ENCODE measurements around the gene GGA1.

The GGA1 gene

GRCh38 chr22:37611207-37611606, 2.6 kb downstream of the GGA1 start:
- no peak overlapping the region for H2AFZ ChIP-seq (ENCODE audit: low read length, unreplicated experiment)
- H3K27me3 ChIP-seq (ENCODE audit: insufficient read depth, low read length), result no peaks in the 10 kb centered on the region
- no peak overlapping the region for H3K4me3 ChIP-seq (ENCODE audit: low read depth, low read length)
- no peak overlapping the region for H3K27ac ChIP-seq (ENCODE audit: low read depth, low read length)
- H3K4me1 ChIP-seq (ENCODE audit: control insufficient read depth, insufficient read depth, low read length, unreplicated experiment), result no peaks in the 10 kb centered on the region
- H3K79me2 ChIP-seq (ENCODE audit: control insufficient read depth, insufficient read depth, low read length, unreplicated experiment), result peaks cover 12% of the 10 kb centered on the region
- no peaks in the 10 kb centered on the region for H3K36me3 ChIP-seq (ENCODE audit: insufficient read depth, low read length)

GRCh38 chr22:37616201-37617083, 7.8 kb downstream of the GGA1 start:
- no peaks in the 10 kb centered on the region for H3K4me1 ChIP-seq (ENCODE audit: control insufficient read depth, insufficient read depth, low read length, unreplicated experiment)
- no peak overlapping the region for H2AFZ ChIP-seq (ENCODE audit: low read length, unreplicated experiment)
- H3K79me2 ChIP-seq (ENCODE audit: control insufficient read depth, insufficient read depth, low read length, unreplicated experiment), result peaks cover 1% of the 10 kb centered on the region
- H3K4me3 ChIP-seq (ENCODE audit: low read depth, low read length), result no peak overlapping the region
- no peaks in the 10 kb centered on the region for H3K36me3 ChIP-seq (ENCODE audit: insufficient read depth, low read length)
- H3K27ac ChIP-seq (ENCODE audit: low read depth, low read length), result no peak overlapping the region
- H3K27me3 ChIP-seq (ENCODE audit: insufficient read depth, low read length), result no peaks in the 10 kb centered on the region

DNA sequence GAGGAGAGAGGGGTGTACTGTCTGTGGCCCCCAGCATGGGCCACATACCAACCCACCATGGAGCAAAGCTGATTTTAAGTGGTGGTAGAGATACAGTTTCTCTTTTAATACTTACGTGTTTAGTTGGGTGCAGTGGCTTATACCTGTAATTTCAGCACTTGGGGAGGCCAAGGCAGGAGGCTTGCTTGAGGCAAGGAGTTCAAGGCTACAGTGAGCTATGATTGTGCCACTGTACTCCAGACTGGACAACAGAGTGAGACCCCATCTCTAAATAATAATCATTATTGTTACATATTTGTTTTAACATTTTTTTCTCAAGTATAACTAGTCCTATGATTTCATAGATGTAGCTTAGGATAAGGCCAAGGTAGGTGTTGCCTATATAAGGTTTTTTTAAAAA, 8.8 kb downstream of the GGA1 start:
- H3K4me3 ChIP-seq (ENCODE audit: low read depth, low read length), result no peak overlapping the region
- H3K27me3 ChIP-seq (ENCODE audit: insufficient read depth, low read length), result no peaks in the 10 kb centered on the region
- no peaks in the 10 kb centered on the region for H3K4me1 ChIP-seq (ENCODE audit: control insufficient read depth, insufficient read depth, low read length, unreplicated experiment)
- H3K36me3 ChIP-seq (ENCODE audit: insufficient read depth, low read length), result no peaks in the 10 kb centered on the region
- no peak overlapping the region for H2AFZ ChIP-seq (ENCODE audit: low read length, unreplicated experiment)
- no peak overlapping the region for H3K27ac ChIP-seq (ENCODE audit: low read depth, low read length)
- no peaks in the 10 kb centered on the region for H3K79me2 ChIP-seq (ENCODE audit: control insufficient read depth, insufficient read depth, low read length, unreplicated experiment)

DNA sequence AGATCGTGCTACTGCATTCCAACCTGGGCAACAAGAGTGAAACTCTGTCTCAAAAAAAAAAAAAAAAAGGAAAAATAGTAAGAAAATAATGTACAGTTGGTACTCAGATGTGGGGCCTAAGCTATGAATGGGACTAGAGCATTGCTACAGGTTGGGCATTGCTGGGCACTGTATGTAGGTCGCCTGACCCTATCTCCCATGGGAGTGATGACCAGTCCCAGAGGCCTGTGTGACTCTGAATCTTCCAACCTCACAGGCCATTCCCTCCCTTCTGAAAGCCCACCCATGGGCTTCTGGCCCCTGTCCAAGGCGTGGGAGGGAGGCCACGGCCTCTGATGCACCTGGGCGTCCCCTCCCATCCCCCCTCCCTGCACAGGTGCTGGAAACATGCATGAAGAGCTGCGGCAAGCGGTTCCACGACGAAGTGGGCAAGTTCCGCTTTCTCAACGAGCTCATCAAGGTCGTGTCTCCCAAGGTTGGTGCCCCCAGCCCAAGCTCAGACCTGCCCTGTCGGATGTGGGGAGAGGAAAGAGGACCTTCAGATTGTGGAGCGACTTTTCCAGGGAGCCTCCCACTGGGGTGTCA, 9.5 kb downstream of the GGA1 start:
- no peaks in the 10 kb centered on the region for H3K36me3 ChIP-seq (ENCODE audit: insufficient read depth, low read length)
- no peak overlapping the region for H2AFZ ChIP-seq (ENCODE audit: low read length, unreplicated experiment)
- H3K27ac ChIP-seq (ENCODE audit: low read depth, low read length), result no peak overlapping the region
- H3K4me3 ChIP-seq (ENCODE audit: low read depth, low read length), result no peak overlapping the region
- H3K4me1 ChIP-seq (ENCODE audit: control insufficient read depth, insufficient read depth, low read length, unreplicated experiment), result no peaks in the 10 kb centered on the region
- H3K27me3 ChIP-seq (ENCODE audit: insufficient read depth, low read length), result no peaks in the 10 kb centered on the region
- no peaks in the 10 kb centered on the region for H3K79me2 ChIP-seq (ENCODE audit: control insufficient read depth, insufficient read depth, low read length, unreplicated experiment)

GRCh38 chr22:37618674-37619073, 10.0 kb downstream of the GGA1 start:
- no peaks in the 10 kb centered on the region for H3K27me3 ChIP-seq (ENCODE audit: insufficient read depth, low read length)
- no peaks in the 10 kb centered on the region for H3K36me3 ChIP-seq (ENCODE audit: insufficient read depth, low read length)
- H2AFZ ChIP-seq (ENCODE audit: low read length, unreplicated experiment), result no peak overlapping the region
- no peak overlapping the region for H3K4me3 ChIP-seq (ENCODE audit: low read depth, low read length)
- no peak overlapping the region for H3K27ac ChIP-seq (ENCODE audit: low read depth, low read length)
- H3K79me2 ChIP-seq (ENCODE audit: control insufficient read depth, insufficient read depth, low read length, unreplicated experiment), result no peaks in the 10 kb centered on the region
- H3K4me1 ChIP-seq (ENCODE audit: control insufficient read depth, insufficient read depth, low read length, unreplicated experiment), result no peaks in the 10 kb centered on the region

GRCh38 chr22:37619991-37620390, 11.4 kb downstream of the GGA1 start:
- Histone ChIP-seq H3K4me3 (ENCODE audit: low read depth, low read length) (no peak overlapping the region), H3K27me3 (ENCODE audit: insufficient read depth, low read length) (no peaks in the 10 kb centered on the region), H3K4me1 (ENCODE audit: control insufficient read depth, insufficient read depth, low read length, unreplicated experiment) (no peaks in the 10 kb centered on the region), H2AFZ (ENCODE audit: low read length, unreplicated experiment) (no peak overlapping the region), H3K36me3 (ENCODE audit: insufficient read depth, low read length) (no peaks in the 10 kb centered on the region), H3K27ac (ENCODE audit: low read depth, low read length) (no peak overlapping the region), H3K79me2 (ENCODE audit: control insufficient read depth, insufficient read depth, low read length, unreplicated experiment) (no peaks in the 10 kb centered on the region)

GRCh38 chr22:37621352-37621860, 12.8 kb downstream of the GGA1 start:
- no peaks in the 10 kb centered on the region for H3K36me3 ChIP-seq (ENCODE audit: insufficient read depth, low read length)
- no peaks in the 10 kb centered on the region for H3K27me3 ChIP-seq (ENCODE audit: insufficient read depth, low read length)
- no peaks in the 10 kb centered on the region for H3K4me1 ChIP-seq (ENCODE audit: control insufficient read depth, insufficient read depth, low read length, unreplicated experiment)
- no peak overlapping the region for H2AFZ ChIP-seq (ENCODE audit: low read length, unreplicated experiment)
- no peaks in the 10 kb centered on the region for H3K79me2 ChIP-seq (ENCODE audit: control insufficient read depth, insufficient read depth, low read length, unreplicated experiment)
- no peak overlapping the region for H3K4me3 ChIP-seq (ENCODE audit: low read depth, low read length)
- no peak overlapping the region for H3K27ac ChIP-seq (ENCODE audit: low read depth, low read length)

GRCh38 chr22:37623075-37624016, 14.7 kb downstream of the GGA1 start:
- no peaks in the 10 kb centered on the region for H3K79me2 ChIP-seq (ENCODE audit: control insufficient read depth, insufficient read depth, low read length, unreplicated experiment)
- no peaks in the 10 kb centered on the region for H3K36me3 ChIP-seq (ENCODE audit: insufficient read depth, low read length)
- H3K27me3 ChIP-seq (ENCODE audit: insufficient read depth, low read length), result no peaks in the 10 kb centered on the region
- no peaks in the 10 kb centered on the region for H3K4me1 ChIP-seq (ENCODE audit: control insufficient read depth, insufficient read depth, low read length, unreplicated experiment)
- no peak overlapping the region for H3K4me3 ChIP-seq (ENCODE audit: low read depth, low read length)
- no peak overlapping the region for H3K27ac ChIP-seq (ENCODE audit: low read depth, low read length)
- H2AFZ ChIP-seq (ENCODE audit: low read length, unreplicated experiment), result no peak overlapping the region

DNA sequence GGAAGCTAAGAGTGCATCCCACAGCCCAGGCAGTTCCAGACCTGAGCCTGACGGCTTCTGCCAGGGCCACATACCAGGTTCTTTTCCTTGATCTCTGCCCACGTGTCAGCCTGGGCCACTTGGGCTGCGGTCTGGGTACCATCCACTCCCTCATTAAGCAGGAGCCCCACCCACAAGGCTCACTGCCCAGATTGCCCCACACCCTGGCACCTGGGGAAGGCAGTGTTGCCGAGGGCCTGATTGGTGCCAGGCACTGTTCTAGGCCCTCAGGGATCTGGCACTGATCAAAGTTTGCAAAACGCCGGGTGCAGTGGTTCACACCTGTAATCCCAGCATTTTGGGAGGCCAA, 15.4 kb downstream of the GGA1 start:
- Histone ChIP-seq H3K36me3 (ENCODE audit: insufficient read depth, low read length) (no peaks in the 10 kb centered on the region), H2AFZ (ENCODE audit: low read length, unreplicated experiment) (no peak overlapping the region), H3K27ac (ENCODE audit: low read depth, low read length) (no peak overlapping the region), H3K4me3 (ENCODE audit: low read depth, low read length) (no peak overlapping the region), H3K27me3 (ENCODE audit: insufficient read depth, low read length) (no peaks in the 10 kb centered on the region), H3K4me1 (ENCODE audit: control insufficient read depth, insufficient read depth, low read length, unreplicated experiment) (no peaks in the 10 kb centered on the region), H3K79me2 (ENCODE audit: control insufficient read depth, insufficient read depth, low read length, unreplicated experiment) (no peaks in the 10 kb centered on the region)

DNA sequence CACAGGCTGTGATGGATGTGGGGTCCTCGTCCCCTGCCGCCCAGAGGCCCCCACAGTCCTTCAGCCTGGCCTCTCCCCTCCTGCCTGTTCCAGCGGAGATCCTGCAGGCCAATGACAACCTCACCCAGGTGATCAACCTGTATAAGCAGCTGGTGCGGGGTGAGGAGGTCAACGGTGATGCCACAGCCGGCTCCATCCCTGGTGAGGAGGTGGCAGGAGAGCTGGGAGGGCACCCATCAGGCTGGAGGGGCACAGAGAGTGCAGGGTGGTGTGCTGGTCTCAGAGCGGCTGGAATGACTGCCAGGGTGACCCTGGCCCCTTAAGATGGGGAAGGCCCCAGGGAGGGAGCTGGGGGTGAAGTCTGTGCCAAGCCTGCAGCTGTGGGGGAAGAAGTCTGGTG, 16.2 kb downstream of the GGA1 start:
- no peaks in the 10 kb centered on the region for H3K36me3 ChIP-seq (ENCODE audit: insufficient read depth, low read length)
- H3K27ac ChIP-seq (ENCODE audit: low read depth, low read length), result no peak overlapping the region
- no peaks in the 10 kb centered on the region for H3K79me2 ChIP-seq (ENCODE audit: control insufficient read depth, insufficient read depth, low read length, unreplicated experiment)
- H3K27me3 ChIP-seq (ENCODE audit: insufficient read depth, low read length), result no peaks in the 10 kb centered on the region
- H3K4me3 ChIP-seq (ENCODE audit: low read depth, low read length), result no peak overlapping the region
- H2AFZ ChIP-seq (ENCODE audit: low read length, unreplicated experiment), result no peak overlapping the region
- no peaks in the 10 kb centered on the region for H3K4me1 ChIP-seq (ENCODE audit: control insufficient read depth, insufficient read depth, low read length, unreplicated experiment)
